HCT116 (cell line): ENCODE results near the gene MED9. TPM values are rescaled to one million over a fixed set of nuclear protein-coding genes. Genes with fewer than 3 reads are reported as not detected.

ENCODE experiments used
- ATAC-seq: fragments of 200-7000 bp; cut with Tn5 transposase; 2 replicates; pipeline ENCODE4 v1.9.1; 2020; ENCODE audit warnings: mild to moderate bottlenecking, moderate library complexity
- BruUV-seq: library from RNA; stranded (reverse); fragments of 400-500 nt; replicated peaks from 2 replicates; lab custom pipeline; 2021; lab: Mats Ljungman, UMichigan
- CTCF ChIA-PET: fragments of 300-600 bp; sonication (Branson Sonifier 250); formaldehyde crosslinking; loops from one replicate; lab custom pipeline; 2021; ENCODE audit warnings: antibody characterized with exemption; lab: Charles Lee
- POLR2A ChIA-PET: fragments of 300-600, 350-600 bp; sonication (Branson Sonifier 250); formaldehyde crosslinking; loops from one replicate; lab custom pipeline; 2021; ENCODE audit warnings: antibody characterized with exemption; lab: Charles Lee
- RAD21 ChIA-PET, 2 experiments: fragments of 300-600 bp; sonication (Branson Sonifier 250); formaldehyde crosslinking; loops; one replicate each; lab custom pipeline; 2023; ENCODE audit warnings: low total read pairs in 2 of 2; ENCODE audit not compliant: uncharacterized antibody in 2 of 2, unreplicated experiment in 2 of 2, low non-redundant PET in 1 of 2; lab: Charles Lee
- DNase-seq: peaks from one replicate; pipeline ENCODE4 v3.0.0-alpha.2; 2010; ENCODE audit warnings: low read depth, low spot score
- H2AFZ ChIP-seq: fragments of 200-600 bp; shearing (Covaris generic), sonication (generic); 2 replicates; pipeline ENCODE4 v1.6.1; 2017; ENCODE audit warnings: low read depth, mixed run types, mixed read lengths, antibody characterized with exemption, low read length; ENCODE audit not compliant: poor library complexity, severe bottlenecking
- H3K27ac ChIP-seq: 2 replicates; pipeline ENCODE4 v1.5.1; 2012; ENCODE audit warnings: low read depth, low read length
- H3K27me3 ChIP-seq: fragments of 200-600 bp; sonication (generic); 2 replicates; pipeline ENCODE4 v1.6.1; 2016; ENCODE audit warnings: mixed run types, low read length, mixed read lengths; ENCODE audit not compliant: insufficient read depth
- H3K36me3 ChIP-seq, 2 experiments: fragments of 200-500 bp in 1 of 2; fragments of 200-600 bp in 1 of 2; sonication (Bioruptor generic) in 1 of 2; sonication (generic) in 1 of 2; 2 replicates each; pipeline versions ENCODE4 v1.5.1 to v1.6.1; 2014 to 2016; ENCODE audit warnings: low read length in 2 of 2, inconsistent platforms in 1 of 2, mixed read lengths in 1 of 2, mixed run types in 1 of 2; ENCODE audit not compliant: insufficient read depth in 2 of 2, control insufficient read depth in 1 of 2
- H3K4me1 ChIP-seq, 2 experiments: fragments of 200-600 bp in 1 of 2; sonication (generic) in 1 of 2; 2 replicates each; pipeline versions ENCODE4 v1.5.1 to v1.6.1; 2012 to 2017; ENCODE audit warnings: low read length in 2 of 2, inconsistent platforms in 1 of 2, mild to moderate bottlenecking in 1 of 2, mixed read lengths in 1 of 2, mixed run types in 1 of 2, moderate library complexity in 1 of 2; ENCODE audit not compliant: insufficient read depth in 2 of 2, control insufficient read depth in 1 of 2
- H3K4me2 ChIP-seq: fragments of 200-600 bp; sonication (generic); 2 replicates; pipeline ENCODE4 v1.6.1; 2017; ENCODE audit warnings: mixed run types, low read length, mixed read lengths
- H3K4me3 ChIP-seq, 2 experiments: fragments of 200-600 bp in 1 of 2; sonication (generic) in 1 of 2; replicated peaks in 1 of 2; 2 replicates each; pipeline ENCODE4 v1.5.1; 2011 to 2016; ENCODE audit warnings: low read length in 2 of 2, control low read depth in 1 of 2, low read depth in 1 of 2, mild to moderate bottlenecking in 1 of 2, mixed read lengths in 1 of 2, mixed run types in 1 of 2
- H3K79me2 ChIP-seq: fragments of 200-600 bp; sonication (generic); 2 replicates; pipeline ENCODE4 v1.6.1; 2017; ENCODE audit warnings: mild to moderate bottlenecking, mixed run types, low read length, moderate library complexity, mixed read lengths; ENCODE audit not compliant: insufficient read depth
- H3K9ac ChIP-seq: fragments of 200-600 bp; sonication (generic); 2 replicates; pipeline ENCODE4 v1.6.1; 2016; ENCODE audit warnings: low read length, mixed read lengths
- H3K9me2 ChIP-seq: fragments of 200-600 bp; sonication (generic), shearing (Covaris generic); 2 replicates; pipeline ENCODE4 v1.6.1; 2017; ENCODE audit warnings: mixed run types, mild to moderate bottlenecking, moderate library complexity; ENCODE audit not compliant: insufficient read depth
- H3K9me3 ChIP-seq, 2 experiments: fragments of 200-500 bp in 1 of 2; fragments of 200-600 bp in 1 of 2; sonication (Bioruptor generic) in 1 of 2; sonication (generic) in 1 of 2; 2 replicates each; pipeline ENCODE4 v1.6.1; 2014 to 2017; ENCODE audit warnings: low read length in 2 of 2, mixed read lengths in 2 of 2, inconsistent platforms in 1 of 2, low read depth in 1 of 2, mild to moderate bottlenecking in 1 of 2, mixed run types in 1 of 2, moderate library complexity in 1 of 2; ENCODE audit not compliant: control insufficient read depth in 1 of 2, insufficient read depth in 1 of 2
- H4K20me1 ChIP-seq: fragments of 200-600 bp; sonication (generic), shearing (Covaris generic); 2 replicates; pipeline ENCODE4 v1.6.1; 2017; ENCODE audit warnings: mixed run types, mild to moderate bottlenecking, moderate library complexity; ENCODE audit not compliant: insufficient read depth
- ATF3 ChIP-seq: IDR thresholded peaks from 2 replicates; pipeline ENCODE4 v1.6.1; 2012
- CBX3 ChIP-seq: IDR thresholded peaks from 2 replicates; pipeline ENCODE4 v1.6.1; 2012; ENCODE audit warnings: low read depth
- CEBPB ChIP-seq: IDR thresholded peaks from 2 replicates; pipeline ENCODE4 v1.6.1; 2012; ENCODE audit warnings: low read depth
- CTCF ChIP-seq, 3 experiments: fragments of 200-600 bp in 1 of 3; sonication (generic) in 1 of 3; IDR thresholded peaks in 2 of 3; conservative IDR thresholded peaks in 1 of 3; 2 replicates each; pipeline ENCODE4 v1.5.1; 2012 to 2017; ENCODE audit warnings: low read depth in 2 of 3, low read length in 2 of 3, antibody characterized with exemption in 1 of 3, borderline replicate concordance in 1 of 3, control low read depth in 1 of 3, mild to moderate bottlenecking in 1 of 3, mixed read lengths in 1 of 3, mixed run types in 1 of 3, moderate library complexity in 1 of 3; ENCODE audit not compliant: insufficient read depth in 1 of 3
- EGR1 ChIP-seq: IDR thresholded peaks from 2 replicates; pipeline ENCODE4 v1.6.1; 2012; ENCODE audit warnings: low read depth
- EZH2 ChIP-seq: fragments of 200-600 bp; sonication (generic); IDR thresholded peaks from 2 replicates; pipeline ENCODE4 v1.6.1; 2017; ENCODE audit warnings: antibody characterized with exemption, mixed run types
- EZH2phosphoT487 ChIP-seq: fragments of 200-600 bp; IDR thresholded peaks from 2 replicates; pipeline ENCODE4 v1.6.1; 2018; ENCODE audit warnings: antibody characterized with exemption, borderline replicate concordance
- JUND ChIP-seq: IDR thresholded peaks from 2 replicates; pipeline ENCODE4 v1.6.1; 2012
- MAX ChIP-seq: IDR thresholded peaks from 2 replicates; pipeline ENCODE4 v1.6.1; 2012
- POLR2AphosphoS5 ChIP-seq: IDR thresholded peaks from 2 replicates; pipeline ENCODE4 v1.6.1; 2011; ENCODE audit warnings: mild to moderate bottlenecking, low read depth, low read length, moderate library complexity
- SIN3A ChIP-seq: IDR thresholded peaks from 2 replicates; pipeline ENCODE4 v1.6.1; 2012; ENCODE audit warnings: low read depth
- TCF7L2 ChIP-seq: IDR thresholded peaks from 2 replicates; pipeline ENCODE4 v1.7.0; 2011; ENCODE audit warnings: borderline replicate concordance, inconsistent platforms; ENCODE audit not compliant: insufficient read depth, insufficient read length; ENCODE audit errors: extremely low read depth
- YY1 ChIP-seq: IDR thresholded peaks from 2 replicates; pipeline ENCODE4 v1.6.1; 2011; ENCODE audit warnings: low read length, low read depth, moderate library complexity, mild to moderate bottlenecking; ENCODE audit not compliant: insufficient replicate concordance; ENCODE audit errors: extremely low read depth
- ZFX ChIP-seq: fragments of 450-650 bp; IDR thresholded peaks from 2 replicates; pipeline ENCODE4 v1.6.1; 2017
- intact Hi-C: fragments of 100-400 bp; cut with micrococcal nuclease; formaldehyde crosslinking; loops from 2 replicates; pipeline ENCODE4 v1.10.0; 2022
- total RNA-seq: library from RNA; stranded (reverse); gene quantifications from one replicate; pipeline ENCODE4 v1.2.1, GENCODE V29; 2021; ENCODE audit not compliant: unreplicated experiment

The MED9 gene
- total RNA-seq, 1 experiment from 2014 or later: 13.9 TPM

DNA sequence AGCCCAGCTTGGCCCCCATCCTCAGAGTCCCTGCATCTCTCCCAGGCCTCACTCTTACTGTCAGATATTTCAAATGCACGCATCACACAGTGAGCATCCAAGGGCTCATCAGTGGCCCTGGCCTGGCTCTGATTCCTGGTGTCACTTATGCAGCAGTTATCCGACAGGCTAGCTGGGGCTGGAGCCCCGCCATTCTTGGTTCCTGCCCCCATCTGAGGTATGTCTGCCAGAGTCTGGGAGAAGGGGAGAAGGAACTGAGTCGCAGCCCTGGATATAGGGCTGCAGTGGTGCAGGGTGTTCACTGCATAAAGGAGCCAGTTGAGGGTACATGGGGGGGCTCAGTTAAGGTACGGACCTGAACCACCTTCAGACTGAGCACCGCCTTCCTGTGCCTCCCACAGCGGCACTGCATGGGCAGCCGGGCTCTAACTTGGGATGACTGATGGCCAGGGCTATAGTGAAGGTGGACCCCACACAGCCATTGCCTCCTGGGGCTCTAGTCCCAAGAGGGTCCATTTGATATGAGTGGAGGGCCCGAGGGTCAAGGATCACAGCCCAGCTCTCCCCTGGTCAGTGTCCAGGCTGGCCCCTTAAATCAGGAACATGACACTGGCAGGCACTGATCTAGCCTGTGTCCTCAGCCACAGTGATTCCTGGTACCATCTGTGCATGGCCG, 21.2 kb downstream of the MED9 start:
- BruUV-seq: no TSS peak
- Histone ChIP-seq H3K27ac (no peak overlapping the region), H2AFZ (no peak overlapping the region), H3K4me2 (no peak overlapping the region), H3K27me3 (no peaks in the 10 kb centered on the region), H3K9ac (no peak overlapping the region), H3K4me1 (peaks cover 0 to 15% of the 10 kb centered on the region in 2 experiments; a peak in 2 of 4 replicates), H3K4me3 (no peak overlapping the region), H3K9me3 (no peaks in the 10 kb centered on the region), H3K9me2 (no peaks in the 10 kb centered on the region)
- ChIA-PET CTCF (interaction anchor here (1.3 to 2.5 kb wide), 3 partner anchors 60 to 144 kb away, joined by 6 to 31 read pairs (median 20); no protein-coding TSS in a partner anchor), POLR2A (no interaction called here)
- DNase-seq: no peak
- TF ChIP-seq CBX3: no peak
- no peak for TF ChIP-seq EZH2
- TF ChIP-seq CTCF (IDR thresholded peaks at IDR 0.05 in 2 of 3, conservative IDR thresholded peaks at IDR 0.05 in 1 of 3; ENCODE audit: borderline replicate concordance in 1 of 3, insufficient read depth in 1 of 3, low read depth in 2 of 3, low read length in 2 of 3): no peak
- no peak for TF ChIP-seq POLR2AphosphoS5
- TF ChIP-seq SIN3A: no peak
- TF ChIP-seq CEBPB: no peak
- TF ChIP-seq EZH2phosphoT487: no peak
- no peak for TF ChIP-seq MAX
- TF ChIP-seq EGR1: no peak
- no peak for TF ChIP-seq ATF3
- no peak for TF ChIP-seq ZFX
- TF ChIP-seq JUND: no peak
- no peak for TF ChIP-seq YY1
- TF ChIP-seq TCF7L2: no peak
- TF ChIP-seq, all 23 proteins: peak for 0
- H3K36me3 ChIP-seq: no peaks in the 10 kb centered on the region
- RAD21 ChIA-PET: interaction anchor here in 1 of 2 experiments (1.6 kb wide), 1 partner anchor 70 kb away, joined by 7 read pairs; no protein-coding TSS in a partner anchor
- intact Hi-C loops: loop anchor here (1.0 kb wide), 3 partner anchors 72 to 143 kb away; no protein-coding TSS in a partner anchor
- ATAC-seq: no peak
- H3K79me2 ChIP-seq: no peaks in the 10 kb centered on the region
- H4K20me1 ChIP-seq: no peaks in the 10 kb centered on the region
